HAP-1 (cell line): Measurements from ENCODE around the gene REXO4.
"Not testable (repeated sequence)": the region's sequence is repeated elsewhere in the genome, so short reads cannot be mapped to it uniquely, and the experiment has no call there.

Experiments used
- DNase-seq, 2 experiments: peaks; one replicate each; pipeline ENCODE4 v3.0.0-alpha.2; 2016 to 2020; ENCODE audit warnings: low spot score in 2 of 2
- H3K27me3 ChIP-seq: fragments of 250-450 bp; sonication (Bioruptor Pico); 2 replicates; pipeline ENCODE4 v1.5.1; 2020; ENCODE audit warnings: low read depth, mild to moderate bottlenecking, moderate library complexity
- H3K36me3 ChIP-seq: fragments of 250-450 bp; sonication (Bioruptor Pico); replicated peaks from 2 replicates; pipeline ENCODE4 v1.5.1; 2020; ENCODE audit warnings: mild to moderate bottlenecking
- H3K4me1 ChIP-seq: fragments of 250-450 bp; sonication (Bioruptor Pico); 2 replicates; pipeline ENCODE4 v1.5.1; 2020; ENCODE audit warnings: mild to moderate bottlenecking
- H3K4me3 ChIP-seq: fragments of 250-450 bp; sonication (Bioruptor Pico); 2 replicates; pipeline ENCODE4 v1.5.1; 2020; ENCODE audit warnings: mild to moderate bottlenecking, moderate library complexity
- H3K9me3 ChIP-seq: fragments of 250-450 bp; sonication (Bioruptor Pico); 2 replicates; pipeline ENCODE4 v1.5.1; 2020; ENCODE audit warnings: mild to moderate bottlenecking, moderate library complexity
- in situ Hi-C: fragments of 300-500 bp; cut with MboI; formaldehyde crosslinking; loops from 3 replicates; pipeline ENCODE4 v1.14.3; 2020; ENCODE audit warnings: low sequenced_read_pairs, inconsistent platforms, mixed read lengths

Gene REXO4

DNA sequence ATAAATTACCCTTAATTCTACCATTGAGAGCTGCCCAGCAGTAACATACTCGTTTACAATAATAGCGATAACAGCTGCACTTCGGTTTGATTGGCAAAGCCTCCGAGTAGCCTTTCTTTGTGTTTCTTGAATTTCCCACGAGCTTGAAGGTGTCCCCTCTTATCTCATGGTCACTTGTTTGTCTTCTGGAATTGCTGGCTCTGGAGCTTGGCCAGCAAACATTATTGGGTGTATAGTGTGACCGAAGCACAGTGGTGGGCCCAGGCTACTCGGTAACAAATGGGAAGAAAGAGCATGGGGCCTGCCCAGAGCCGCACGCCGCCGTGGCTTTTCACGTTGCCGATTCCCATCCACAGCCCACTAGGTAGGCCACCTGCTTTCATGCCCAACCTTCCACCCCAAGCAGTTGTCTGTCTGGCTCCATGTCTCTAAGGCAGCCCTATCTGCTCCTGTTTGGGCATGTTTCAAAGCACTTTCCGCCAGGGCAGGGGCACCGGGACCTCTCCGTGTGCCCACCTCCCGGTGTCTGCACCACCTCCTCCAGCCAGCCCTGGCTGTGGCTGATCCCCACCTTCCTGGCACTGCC lies 33.0 kb downstream of the REXO4 start:
- Histone ChIP-seq H3K36me3 (no peaks in the 10 kb centered on the region), H3K27me3 (no peaks in the 10 kb centered on the region), H3K9me3 (no peaks in the 10 kb centered on the region), H3K4me1 (no peaks in the 10 kb centered on the region), H3K4me3 (no peak overlapping the region)
- in situ Hi-C loops, result no loop called here
- no peak for DNase-seq

DNA sequence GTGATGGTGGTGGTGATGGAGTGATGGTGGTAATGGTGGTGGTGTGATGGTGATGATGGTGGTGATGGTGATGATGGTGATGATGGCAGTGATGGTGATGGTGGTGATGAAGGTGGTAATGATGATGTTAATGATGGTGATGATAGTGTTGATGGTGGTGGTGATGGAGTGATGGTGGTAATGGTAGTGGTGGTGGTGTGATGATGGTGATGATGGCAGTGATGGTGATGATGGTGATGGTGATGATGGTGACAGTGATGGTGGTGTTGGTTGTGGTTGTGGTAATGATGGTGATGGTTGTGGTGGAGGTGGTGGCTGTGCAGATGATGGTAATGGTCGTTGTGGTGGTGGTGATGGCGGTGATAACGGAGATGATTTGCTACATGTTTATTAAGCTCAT lies 34.4 kb downstream of the REXO4 start:
- H3K36me3 ChIP-seq, result no peaks in the 10 kb centered on the region
- in situ Hi-C loops, result no loop called here
- no peak overlapping the region for H3K4me3 ChIP-seq
- DNase-seq, result no peak
- H3K27me3 ChIP-seq, result no peaks in the 10 kb centered on the region
- no peaks in the 10 kb centered on the region for H3K4me1 ChIP-seq
- no peaks in the 10 kb centered on the region for H3K9me3 ChIP-seq

DNA sequence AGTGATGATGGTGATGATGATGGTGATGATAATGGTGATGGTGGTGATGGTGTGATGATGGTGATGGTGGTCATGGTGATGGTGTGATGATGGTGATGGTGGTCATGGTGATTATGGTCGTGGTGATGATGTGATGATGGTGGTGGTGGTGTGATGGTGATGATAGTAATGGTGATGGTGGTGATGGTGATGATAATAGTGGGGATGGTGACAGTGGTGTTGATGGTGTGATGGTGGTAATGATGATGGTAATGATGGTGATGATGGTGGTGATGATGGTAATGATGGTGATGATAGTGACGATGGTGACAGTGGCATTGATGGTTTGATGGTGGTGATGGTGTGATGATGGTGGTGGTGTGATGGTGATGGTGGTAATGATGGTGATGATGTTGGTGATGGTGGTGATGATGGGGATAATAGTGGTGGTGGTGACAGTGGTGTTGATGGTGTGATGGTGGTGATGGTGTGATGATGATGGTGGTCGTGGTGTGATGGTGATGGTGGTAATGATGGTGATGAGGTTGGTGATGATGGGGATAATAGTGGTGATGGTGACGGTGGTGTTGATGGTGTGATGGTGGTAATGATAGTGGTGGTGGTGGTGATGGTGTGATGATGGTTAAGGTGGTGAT lies 35.2 kb downstream of the REXO4 start:
- Histone ChIP-seq H3K9me3 (no peaks in the 10 kb centered on the region), H3K4me1 (peaks cover 4% of the 10 kb centered on the region), H3K36me3 (no peaks in the 10 kb centered on the region), H3K27me3 (no peaks in the 10 kb centered on the region), H3K4me3 (no peak overlapping the region)
- in situ Hi-C loops, result no loop called here
- no peak for DNase-seq

DNA sequence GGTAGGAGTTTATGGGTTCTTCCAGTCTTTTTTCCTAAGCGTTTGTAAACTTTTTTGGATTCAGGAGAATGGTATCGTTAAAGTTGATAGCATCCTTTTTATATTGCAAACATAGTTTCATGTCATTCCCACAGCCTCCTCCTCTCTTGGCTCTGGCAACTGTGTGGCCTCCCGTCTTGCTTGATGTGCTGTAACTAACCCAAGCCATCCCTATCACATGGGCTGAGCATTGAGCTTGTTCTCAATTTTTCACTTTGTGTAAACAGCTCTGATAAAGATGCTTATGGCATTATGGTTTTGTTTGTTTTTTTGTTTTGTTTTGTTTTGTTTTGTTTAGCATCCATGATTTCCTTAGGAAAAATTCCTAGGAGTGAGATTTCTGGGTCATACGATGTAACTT lies 37.1 kb downstream of the REXO4 start:
- Histone ChIP-seq H3K4me1 (peaks cover 13% of the 10 kb centered on the region), H3K27me3 (no peaks in the 10 kb centered on the region), H3K9me3 (no peaks in the 10 kb centered on the region), H3K36me3 (0 out of 2 replicates have a peak, but pooled peaks cover under 1% of the 10 kb centered on the region), H3K4me3 (no peak overlapping the region)
- no peak for DNase-seq
- in situ Hi-C loops, result no loop called here

DNA sequence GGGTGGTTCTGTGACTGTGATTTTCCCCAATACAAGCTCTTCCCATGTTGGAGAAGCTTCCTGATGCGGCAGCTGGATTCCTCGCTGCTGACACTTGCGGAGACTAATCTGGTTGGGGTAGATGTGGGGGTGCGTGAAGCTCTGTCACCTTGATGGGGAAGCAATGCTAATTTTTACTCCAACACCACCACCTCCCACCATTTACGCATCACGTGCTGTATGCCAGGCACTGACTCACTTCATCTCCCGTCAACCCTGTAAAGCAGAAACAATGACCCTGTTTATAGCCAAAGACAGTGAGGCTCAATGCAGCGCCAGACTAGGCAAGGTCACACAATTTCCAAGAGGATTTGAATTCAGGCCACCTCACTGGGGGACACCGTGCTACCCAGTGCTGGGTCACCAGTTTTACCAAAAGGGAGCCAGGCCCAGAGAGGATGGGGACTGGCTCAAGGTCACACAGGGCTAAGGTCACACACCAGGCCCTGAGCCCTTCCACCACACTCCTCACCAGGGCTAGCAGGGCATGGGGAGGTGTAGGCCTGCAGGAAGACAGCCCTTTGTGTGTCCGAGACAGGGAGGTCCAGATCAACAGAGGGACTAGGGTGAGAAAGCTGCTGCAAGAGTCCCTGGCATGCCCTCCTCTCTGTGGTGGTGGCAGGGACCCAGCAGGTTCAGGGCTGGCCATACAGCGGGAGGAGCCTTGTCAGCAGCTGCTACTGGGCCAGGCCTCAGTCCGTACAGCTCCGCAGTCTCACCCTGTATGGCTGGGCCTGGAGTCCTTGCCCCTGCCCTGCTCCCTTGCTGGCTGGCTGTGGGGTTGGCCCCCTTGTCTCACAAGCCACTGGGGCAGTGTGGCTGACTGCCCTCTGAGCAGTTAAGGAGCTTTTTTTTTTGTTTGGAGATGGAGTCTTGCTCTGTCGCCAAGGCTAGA lies 38.4 kb downstream of the REXO4 start:
- Histone ChIP-seq H3K36me3 (peaks cover 5% of the 10 kb centered on the region; the same call in 1 of the 2 replicates), H3K27me3 (no peaks in the 10 kb centered on the region), H3K4me1 (peaks cover 13% of the 10 kb centered on the region), H3K4me3 (no peak overlapping the region), H3K9me3 (no peaks in the 10 kb centered on the region)
- no peak for DNase-seq
- in situ Hi-C loops, result no loop called here

DNA sequence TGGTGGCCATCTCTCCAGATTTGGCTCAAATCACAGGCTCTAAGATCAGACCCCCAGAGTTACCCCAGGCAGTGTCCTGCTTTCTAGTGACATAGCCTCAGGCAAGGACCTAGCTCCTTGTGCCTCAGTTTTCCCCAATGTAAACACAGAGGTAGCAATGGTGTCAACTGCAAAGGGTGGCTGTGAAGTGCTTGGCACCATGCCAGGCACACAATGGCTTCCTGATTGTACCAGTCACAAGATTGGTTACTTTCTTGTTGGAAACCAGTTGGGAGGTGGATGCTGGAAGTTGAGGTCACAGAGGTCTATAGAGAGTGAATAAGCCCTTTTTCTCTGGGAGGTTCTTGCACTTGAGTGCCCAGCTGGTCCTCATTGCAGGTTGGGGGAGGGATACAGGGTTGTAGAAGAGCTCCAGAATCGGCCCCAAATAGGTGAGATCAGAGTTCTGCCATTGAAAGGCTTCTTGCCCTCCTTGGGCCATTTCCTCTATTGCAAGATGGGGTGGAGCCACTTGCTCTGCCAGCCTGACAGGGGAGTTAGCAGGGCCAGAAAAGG lies 39.3 kb downstream of the REXO4 start:
- in situ Hi-C loops, result no loop called here
- H3K4me3 ChIP-seq, result no peak overlapping the region
- DNase-seq, result no peak

DNA sequence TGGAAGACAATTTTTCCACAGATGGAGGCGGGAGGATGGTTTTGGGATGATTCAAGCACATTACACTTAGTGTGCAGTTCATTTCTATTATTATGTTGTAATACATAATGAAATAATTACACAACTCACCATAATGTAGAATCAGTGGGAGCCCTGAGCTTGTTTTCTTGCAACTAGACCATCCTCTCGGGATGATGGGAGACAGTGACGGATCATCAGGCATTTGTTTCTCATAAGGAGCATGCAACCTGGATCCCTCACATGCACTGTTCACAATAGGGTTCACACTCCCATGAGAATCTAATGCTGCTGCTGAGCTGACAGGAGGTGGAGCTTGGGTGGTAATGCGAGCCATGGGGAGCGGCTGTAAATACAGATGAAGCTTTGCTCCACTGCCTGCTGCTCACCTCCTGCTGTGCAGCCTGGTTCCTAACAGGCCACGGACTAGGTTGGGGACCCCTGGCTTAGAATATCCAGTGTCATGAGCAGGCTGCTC lies 40.0 kb downstream of the REXO4 start:
- in situ Hi-C loops, result no loop called here
- H3K27me3 ChIP-seq, result no peaks in the 10 kb centered on the region

More for the DNA sequence above, 39.3 kb downstream of the REXO4 start:
- no peaks in the 10 kb centered on the region for H3K9me3 ChIP-seq
- peaks cover 6% of the 10 kb centered on the region; the same call in 1 of the 2 replicates for H3K36me3 ChIP-seq
- peaks cover 13% of the 10 kb centered on the region for H3K4me1 ChIP-seq
- no peaks in the 10 kb centered on the region for H3K27me3 ChIP-seq

DNA sequence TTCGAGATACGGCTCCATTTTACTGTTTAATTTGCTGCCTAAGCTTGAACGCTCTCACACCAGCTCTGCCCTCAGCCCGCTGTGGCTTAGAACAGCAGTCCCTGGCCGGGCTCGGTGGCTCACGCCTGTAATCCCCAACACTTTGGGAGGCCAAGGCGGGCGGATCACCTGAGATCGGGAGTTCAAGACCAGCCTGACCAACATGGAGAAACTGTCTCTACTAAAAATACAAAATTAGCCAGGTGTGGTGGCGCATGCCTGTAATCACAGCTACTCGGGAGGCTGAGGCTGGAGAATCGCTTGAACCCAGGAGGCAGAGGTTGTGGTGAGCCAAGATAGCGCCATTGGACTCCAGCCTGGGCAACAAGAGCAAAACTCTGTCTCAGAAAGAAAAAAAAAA lies 40.5 kb downstream of the REXO4 start:
- H3K4me3 ChIP-seq, H3K9me3 ChIP-seq, in situ Hi-C loops, H3K27me3 ChIP-seq, DNase-seq: not testable (repeated sequence)
- peaks cover 13% of the 10 kb centered on the region for H3K4me1 ChIP-seq
- H3K36me3 ChIP-seq, result peaks cover 18% of the 10 kb centered on the region

More for the DNA sequence above, 40.0 kb downstream of the REXO4 start:
- DNase-seq, result peak; percentile 49 to 68
- Histone ChIP-seq H3K4me1 (peaks cover 13% of the 10 kb centered on the region), H3K36me3 (peaks cover 13% of the 10 kb centered on the region), H3K9me3 (no peaks in the 10 kb centered on the region), H3K4me3 (no peak overlapping the region)

DNA sequence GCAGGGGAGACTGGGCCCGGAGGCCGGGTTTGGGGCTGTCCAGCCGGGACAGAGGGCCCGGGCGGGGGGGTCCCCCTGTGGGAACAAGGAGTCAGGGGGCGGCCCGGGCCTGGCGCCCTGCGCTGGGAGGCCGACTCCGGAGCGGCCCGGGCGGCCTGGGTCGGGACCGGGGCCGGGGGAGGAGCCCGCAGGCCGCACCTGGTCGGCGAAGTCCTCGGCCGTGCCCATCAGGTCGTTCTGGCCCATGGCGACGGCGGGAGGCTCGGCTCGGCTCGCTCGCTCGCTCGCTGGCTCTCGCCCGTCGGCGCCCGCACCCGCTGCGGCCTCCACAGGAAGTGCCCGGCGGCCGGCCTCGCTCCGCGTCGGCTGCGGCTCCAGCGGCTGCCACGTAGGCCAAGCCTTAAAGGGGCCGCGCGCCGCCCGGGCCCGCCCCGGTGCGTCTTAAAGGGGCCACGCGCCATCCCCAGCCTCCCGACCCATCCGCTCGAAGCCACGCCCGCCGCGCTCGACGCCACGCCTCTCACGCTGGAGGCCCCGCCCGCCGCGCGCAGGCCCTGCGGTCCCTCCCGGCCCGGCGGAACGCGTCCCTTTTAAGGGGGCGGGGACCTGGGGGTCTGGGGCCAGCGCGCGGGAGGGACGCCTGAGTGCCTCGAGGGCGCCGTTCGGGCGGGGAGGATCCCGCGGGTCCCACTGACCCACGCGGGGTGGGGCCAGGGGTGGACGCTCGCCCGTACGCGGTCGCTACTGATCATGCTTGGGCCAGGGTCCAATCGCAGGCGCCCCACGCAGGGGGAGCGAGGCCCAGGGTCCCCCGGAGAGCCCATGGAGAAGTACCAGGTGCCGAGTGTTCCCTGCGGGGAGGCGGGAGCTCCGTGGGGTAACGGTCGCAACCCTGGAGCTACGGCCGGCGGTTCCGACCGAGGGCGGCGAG lies 41.8 kb downstream of the REXO4 start, which contains the start of the genes STKLD1 and SURF4:
TSS of gene STKLD1 (plus strand) at position 643 of the 931 bp plus-strand sequence. CDS start at position 751, 108 bp downstream.
TSS of gene SURF4 (minus strand) at position 337 of the 931 bp plus-strand sequence. CDS start at position 246, 91 bp downstream.
- peak; percentile 92 to 96 for DNase-seq
- in situ Hi-C loops, result no loop called here
- Histone ChIP-seq H3K4me1 (peaks cover 13% of the 10 kb centered on the region), H3K27me3 (no peaks in the 10 kb centered on the region), H3K4me3 (peak within 1 kb of the TSS; percentile 86), H3K9me3 (no peaks in the 10 kb centered on the region), H3K36me3 (peaks cover 28% of the 10 kb centered on the region)

DNA sequence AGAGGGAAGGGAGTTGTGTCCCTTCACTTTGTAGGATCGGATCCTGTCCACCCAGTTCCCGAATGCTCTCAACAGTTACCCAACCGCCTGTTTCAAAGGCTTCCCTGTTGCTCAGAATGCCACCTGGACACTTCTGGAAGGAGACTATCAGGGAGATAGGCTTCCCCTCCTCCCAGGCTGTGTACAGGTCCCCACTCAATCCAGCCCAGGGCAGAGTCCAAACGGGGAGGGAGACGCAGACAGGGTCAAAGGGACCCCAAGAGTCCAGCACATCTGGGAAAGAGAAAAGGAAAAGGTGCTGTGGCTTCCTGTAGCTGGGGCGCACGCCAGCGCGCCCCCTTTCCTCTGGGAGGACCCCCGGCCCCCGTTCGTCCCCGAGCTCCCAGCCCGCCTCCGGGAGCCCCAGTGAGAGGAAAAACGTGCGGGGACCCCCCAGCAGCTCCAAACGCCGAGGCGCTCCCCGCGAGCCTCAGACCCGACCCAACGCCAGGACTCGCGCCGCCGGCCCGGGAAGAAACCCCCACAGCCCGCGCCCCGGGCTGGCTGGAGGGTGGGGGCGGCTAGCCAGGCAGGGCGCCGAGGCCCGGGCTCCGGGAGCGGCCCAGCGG lies 42.6 kb downstream of the REXO4 start:
- in situ Hi-C loops, result no loop called here

DNA sequence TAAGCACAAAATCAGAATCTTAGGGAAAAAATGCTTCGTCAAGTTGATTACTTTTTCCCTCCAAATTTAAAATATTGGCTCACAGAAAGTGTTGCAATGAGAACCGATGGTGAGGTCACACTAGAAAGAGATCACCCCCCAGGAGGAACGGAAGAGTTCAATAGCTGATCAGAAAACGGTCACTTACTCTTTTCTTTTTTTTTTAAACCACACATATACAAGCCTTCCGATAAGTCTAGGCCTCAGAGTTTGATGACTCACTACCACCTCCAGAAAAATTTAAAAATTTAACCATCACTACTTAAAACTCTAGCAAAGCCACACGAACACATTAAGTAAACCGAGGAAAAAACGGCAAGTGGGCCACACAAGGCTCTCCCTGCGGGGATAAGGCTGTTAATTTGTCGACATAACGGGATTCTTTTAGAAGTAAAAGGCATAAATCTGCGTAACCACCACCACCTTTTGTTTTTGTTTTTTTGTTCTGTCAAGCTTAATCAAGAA lies 43.1 kb downstream of the REXO4 start:
- H3K4me1 ChIP-seq, result peaks cover 13% of the 10 kb centered on the region
- H3K9me3 ChIP-seq, result no peaks in the 10 kb centered on the region
- in situ Hi-C loops, result no loop called here
- DNase-seq, result no peak
- H3K36me3 ChIP-seq, result peaks cover 38% of the 10 kb centered on the region
- peak overlapping the region; percentile 86 for H3K4me3 ChIP-seq
- no peaks in the 10 kb centered on the region for H3K27me3 ChIP-seq

More for the DNA sequence above, 42.6 kb downstream of the REXO4 start:
- peaks cover 13% of the 10 kb centered on the region for H3K4me1 ChIP-seq
- no peaks in the 10 kb centered on the region for H3K9me3 ChIP-seq
- peaks cover 32% of the 10 kb centered on the region for H3K36me3 ChIP-seq
- DNase-seq, result peak in 1 of 2 experiments; percentile 42
- no peaks in the 10 kb centered on the region for H3K27me3 ChIP-seq
- peak overlapping the region; percentile 86 for H3K4me3 ChIP-seq

DNA sequence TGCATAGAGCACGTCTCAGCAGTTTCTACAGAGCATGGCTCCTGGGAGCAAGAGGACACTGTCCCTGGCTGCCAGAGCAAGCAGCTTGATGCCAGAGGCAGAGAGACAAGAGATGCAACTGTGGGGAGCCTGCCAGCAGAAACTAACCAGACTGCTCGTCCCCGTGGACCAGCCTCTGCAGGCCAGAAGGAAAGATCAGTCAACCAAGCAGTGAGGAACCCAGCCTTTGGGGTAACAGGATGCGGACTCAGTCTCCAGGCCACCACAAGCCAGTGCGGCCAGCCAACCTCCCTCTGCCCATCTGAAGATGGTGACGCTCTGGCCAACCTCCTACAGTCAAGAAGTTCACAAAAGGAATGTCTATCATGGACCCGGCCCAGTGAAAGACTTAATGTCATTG lies 45.7 kb downstream of the REXO4 start:
- H3K4me3 ChIP-seq, result no peak overlapping the region
- peaks cover 58% of the 10 kb centered on the region for H3K36me3 ChIP-seq
- no peaks in the 10 kb centered on the region for H3K9me3 ChIP-seq
- H3K4me1 ChIP-seq, result peaks cover 8% of the 10 kb centered on the region
- DNase-seq, result no peak
- no peaks in the 10 kb centered on the region for H3K27me3 ChIP-seq
- in situ Hi-C loops, result no loop called here
